Upper lobe of left lung (tissue), 6 donors: ENCODE results near the gene COL3A1. TPM values are rescaled to one million over a fixed set of nuclear protein-coding genes. Genes with fewer than 3 reads are reported as not detected.

ENCODE experiments used
- ATAC-seq, 2 donors: fragments of 200-7000 bp; cut with Tn5 transposase; one replicate each; pipeline ENCODE4 v1.9.1; 2022; ENCODE audit warnings: mild to moderate bottlenecking in 2 of 2, moderate library complexity in 2 of 2; ENCODE audit not compliant: low FRiP score in 2 of 2
- DNase-seq, 2 donors: peaks; one replicate each; pipeline ENCODE4 v3.0.0-alpha.2; 2019 to 2020
- H3K27ac ChIP-seq, 4 donors: fragments of 200-600 bp; sonication (generic); one replicate each; pipeline ENCODE4 v1.5.1; 2016 to 2019
- H3K27me3 ChIP-seq, 4 donors: fragments of 200-600 bp; sonication (generic); one replicate each; pipeline ENCODE4 v1.5.1; 2017 to 2019
- H3K36me3 ChIP-seq, 4 donors: fragments of 200-600 bp; sonication (generic); one replicate each; pipeline ENCODE4 v1.5.1; 2016 to 2019
- H3K4me1 ChIP-seq, 4 donors: fragments of 200-600 bp; sonication (generic); one replicate each; pipeline ENCODE4 v1.5.1; 2018 to 2019
- H3K4me3 ChIP-seq, 4 donors: fragments of 200-600 bp; sonication (generic); one replicate each; pipeline ENCODE4 v1.5.1; 2017 to 2019; ENCODE audit warnings: mild to moderate bottlenecking in 2 of 4, moderate library complexity in 1 of 4
- H3K9me3 ChIP-seq, 4 donors: fragments of 200-600 bp; sonication (generic); one replicate each; pipeline ENCODE4 v1.5.1; 2018 to 2019
- EP300 ChIP-seq, 4 donors: sonication (generic); formaldehyde crosslinking; IDR thresholded peaks; one replicate each; pipeline ENCODE4 v1.5.1; 2017; ENCODE audit warnings: antibody characterized with exemption in 4 of 4, control low read depth in 2 of 4
- POLR2A ChIP-seq, 4 donors: fragments of 450-650 bp; IDR thresholded peaks; one replicate each; pipeline ENCODE4 v1.5.1; 2016 to 2017; ENCODE audit warnings: antibody characterized with exemption in 4 of 4, mild to moderate bottlenecking in 2 of 4
- POLR2AphosphoS5 ChIP-seq, 2 donors: sonication (generic); formaldehyde crosslinking; IDR thresholded peaks; one replicate each; pipeline ENCODE4 v1.5.1; 2017; ENCODE audit warnings: antibody characterized with exemption in 2 of 2
- WGBS, 2 donors: methylation state at CpG; one replicate each; pipeline ENCODE4 v1.1.5; 2017 to 2018; 5-methylcytosine and 5-hydroxymethylcytosine counted together
- total RNA-seq, 6 donors: library from RNA; depleted of rRNA in 4 of 6; stranded (reverse); fragments of >200 nt in 4 of 6; gene quantifications; one replicate each; pipeline versions ENCODE4 v1.1.0 to v1.2.1, GENCODE V29; 2016 to 2021
- TF ChIP-seq, protein P1 (sequence below), 6 experiments: fragments of 450-650 bp in 4 of 6; fragments of 200-600 bp in 2 of 6; sonication (generic) in 2 of 6; IDR thresholded peaks; one replicate each; pipeline ENCODE4 v1.5.1; 2016 to 2019; ENCODE audit warnings: antibody characterized with exemption in 6 of 6
- donor health status: DM: no; HTN: no; CAD: no; lungs with moderate emphysema.
- donor health status: DM: no; HTN: yes; CAD: no; lungs with severe emphysema.

COL3A1 gene
- total RNA-seq, 6 donors from 2014 or later = 41.1 to 508 (median 122) TPM

DNA sequence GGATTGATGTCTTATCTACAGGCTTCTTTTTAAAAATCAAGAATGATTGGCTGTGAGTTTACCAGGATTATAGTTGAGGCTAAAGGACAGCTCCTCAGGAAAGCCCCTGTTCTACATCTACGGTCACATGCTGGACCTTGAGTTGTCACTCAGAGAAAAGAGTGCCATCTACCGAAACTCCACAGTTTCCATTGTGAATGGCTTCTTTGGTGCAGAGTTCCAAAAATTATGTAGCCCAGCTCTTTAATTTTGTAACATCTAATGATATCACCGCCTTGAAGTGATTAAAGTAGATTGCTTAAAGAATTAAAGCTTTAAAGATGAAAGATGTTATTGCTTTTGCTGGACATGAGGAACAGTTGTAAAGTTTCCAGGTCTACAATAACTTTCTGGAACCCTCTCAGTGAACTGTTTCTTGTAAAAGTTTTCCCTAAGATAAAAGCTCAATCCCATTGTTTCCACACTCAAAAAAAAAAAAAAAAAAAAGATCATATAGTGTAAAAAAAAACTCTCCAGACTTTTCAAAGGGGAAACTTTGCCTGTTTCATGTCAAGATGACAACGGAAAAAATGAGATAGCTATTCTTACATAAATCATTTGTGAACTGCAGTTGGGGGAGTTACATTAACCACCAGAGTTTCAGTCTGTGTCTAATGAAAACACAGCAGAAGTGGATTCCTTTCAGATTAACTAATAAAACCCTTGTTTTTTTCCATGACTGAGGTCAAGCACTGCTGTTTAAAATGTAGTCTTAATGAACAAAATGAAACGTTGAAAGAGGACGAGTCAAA is 4.3 kb downstream of the COL3A1 start:
- TF ChIP-seq POLR2A (IDR thresholded peaks at IDR 0.05) (no peak), EP300 (IDR thresholded peaks at IDR 0.05) (no peak), POLR2AphosphoS5 (IDR thresholded peaks at IDR 0.05) (no peak)
- TF ChIP-seq, protein P1, sequence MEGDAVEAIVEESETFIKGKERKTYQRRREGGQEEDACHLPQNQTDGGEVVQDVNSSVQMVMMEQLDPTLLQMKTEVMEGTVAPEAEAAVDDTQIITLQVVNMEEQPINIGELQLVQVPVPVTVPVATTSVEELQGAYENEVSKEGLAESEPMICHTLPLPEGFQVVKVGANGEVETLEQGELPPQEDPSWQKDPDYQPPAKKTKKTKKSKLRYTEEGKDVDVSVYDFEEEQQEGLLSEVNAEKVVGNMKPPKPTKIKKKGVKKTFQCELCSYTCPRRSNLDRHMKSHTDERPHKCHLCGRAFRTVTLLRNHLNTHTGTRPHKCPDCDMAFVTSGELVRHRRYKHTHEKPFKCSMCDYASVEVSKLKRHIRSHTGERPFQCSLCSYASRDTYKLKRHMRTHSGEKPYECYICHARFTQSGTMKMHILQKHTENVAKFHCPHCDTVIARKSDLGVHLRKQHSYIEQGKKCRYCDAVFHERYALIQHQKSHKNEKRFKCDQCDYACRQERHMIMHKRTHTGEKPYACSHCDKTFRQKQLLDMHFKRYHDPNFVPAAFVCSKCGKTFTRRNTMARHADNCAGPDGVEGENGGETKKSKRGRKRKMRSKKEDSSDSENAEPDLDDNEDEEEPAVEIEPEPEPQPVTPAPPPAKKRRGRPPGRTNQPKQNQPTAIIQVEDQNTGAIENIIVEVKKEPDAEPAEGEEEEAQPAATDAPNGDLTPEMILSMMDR (IDR thresholded peaks at IDR 0.05) = no peak
- Histone ChIP-seq H3K4me3 (peak overlapping the region in 2 of 4 donors; percentile 13 to 42), H3K9me3 (no peaks in the 10 kb centered on the region), H3K36me3 (no peaks in the 10 kb centered on the region), H3K4me1 (no peaks in the 10 kb centered on the region), H3K27ac (peak overlapping the region; percentile 2 to 64 (median 40)), H3K27me3 (no peaks in the 10 kb centered on the region)
- ATAC-seq = peak in 1 of 2 donors; percentile 43
- WGBS, 2 donors = 29 to 31% methylated on average over 6 of the region's 6 CpGs
- DNase-seq = no peak

DNA sequence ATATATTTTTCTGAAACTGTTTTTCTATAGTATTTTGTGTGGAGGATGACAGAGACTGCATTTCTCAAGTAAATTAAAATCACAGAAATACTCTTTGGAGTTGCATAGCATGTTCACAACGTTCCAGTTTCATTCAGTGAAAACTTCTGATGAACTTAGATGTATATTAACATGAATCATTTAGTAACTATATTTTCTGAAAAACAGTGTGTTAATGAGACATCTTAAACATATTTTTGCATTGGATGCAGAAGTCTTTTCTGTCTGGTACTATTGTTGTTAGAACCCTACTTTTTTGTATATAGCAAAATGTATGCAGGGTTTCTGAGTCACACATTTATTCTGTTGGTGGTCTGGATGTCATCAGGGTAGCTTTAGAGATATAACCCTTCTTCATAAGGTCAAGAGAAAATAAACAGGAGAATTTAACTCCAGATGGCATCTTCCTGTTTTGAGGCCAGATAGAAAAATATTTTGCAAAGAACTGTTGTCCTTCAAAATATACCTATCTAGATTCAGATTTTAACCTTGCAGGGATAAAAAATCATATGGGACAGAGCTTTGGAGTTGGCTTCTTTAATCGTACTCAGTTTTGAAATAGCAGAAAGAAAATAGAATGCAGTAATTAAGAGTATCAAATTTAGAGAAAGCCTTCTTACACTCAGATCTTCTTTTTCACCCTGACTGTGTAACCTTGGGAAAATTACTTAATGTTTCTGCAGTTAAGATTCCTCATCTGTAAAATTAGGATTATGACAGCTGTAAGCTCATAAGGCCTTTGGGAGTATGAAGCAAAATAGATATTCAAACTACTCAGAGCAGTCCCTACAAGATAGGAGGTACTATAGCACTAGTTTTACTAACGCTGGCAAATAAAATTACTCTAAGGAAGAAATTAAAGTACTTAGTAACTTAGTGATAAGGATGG is 5.3 kb downstream of the COL3A1 start:
- H3K27me3 ChIP-seq = no peaks in the 10 kb centered on the region
- TF ChIP-seq, protein P1 (IDR thresholded peaks at IDR 0.05) = no peak
- no peak for TF ChIP-seq EP300 (IDR thresholded peaks at IDR 0.05)
- TF ChIP-seq POLR2AphosphoS5 (IDR thresholded peaks at IDR 0.05) = no peak
- no peak for TF ChIP-seq POLR2A (IDR thresholded peaks at IDR 0.05)
- no peak for ATAC-seq
- H3K9me3 ChIP-seq = no peaks in the 10 kb centered on the region
- H3K27ac ChIP-seq = peak overlapping the region in 3 of 4 donors; percentile 16 to 46 (median 30)
- H3K36me3 ChIP-seq = no peaks in the 10 kb centered on the region
- peak overlapping the region in 1 of 4 donors; percentile 6 for H3K4me3 ChIP-seq
- no peak for DNase-seq
- no peaks in the 10 kb centered on the region for H3K4me1 ChIP-seq
- WGBS, 2 donors = 46 to 60% methylated on average over 3 of the region's 3 CpGs

DNA sequence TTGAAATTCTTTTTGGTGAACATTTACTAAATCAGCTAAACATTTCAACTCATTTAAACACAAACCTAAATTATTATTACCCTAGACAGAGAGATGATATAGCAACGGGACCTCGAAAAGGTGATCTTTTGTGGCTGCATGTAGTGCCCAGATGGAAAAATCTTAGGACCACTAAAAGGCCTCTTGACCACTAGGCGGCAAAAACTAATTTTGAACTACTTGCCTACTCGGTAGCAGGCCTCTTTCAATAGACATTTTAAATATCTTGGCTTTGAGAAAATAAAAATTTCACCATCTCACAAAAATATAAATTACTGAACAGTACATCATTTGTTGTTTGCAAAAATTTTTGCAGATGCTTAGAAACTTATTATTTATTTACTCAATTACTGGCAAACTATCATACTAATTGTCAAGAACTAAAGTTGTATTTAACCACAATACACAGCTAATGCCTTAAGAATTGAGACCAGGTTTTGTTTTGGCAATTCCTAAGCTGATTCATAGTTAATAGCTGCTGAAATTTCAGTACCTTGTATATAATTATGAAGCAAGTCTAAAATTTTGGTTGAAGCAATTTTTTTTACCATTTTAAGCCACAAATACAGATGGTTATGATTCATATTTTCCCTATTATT is 9.4 kb downstream of the COL3A1 start:
- 80 to 84% methylated on average over 4 of the region's 4 CpGs for WGBS, 2 donors
- ATAC-seq (peak in 1 of 2 donors; percentile 63), DNase-seq (no peak)
- Histone ChIP-seq H3K9me3 (no peaks in the 10 kb centered on the region), H3K27me3 (no peaks in the 10 kb centered on the region), H3K27ac (peak overlapping the region in 2 of 4 donors; percentile 23 to 37), H3K4me1 (no peaks in the 10 kb centered on the region), H3K36me3 (peaks cover 0 to 2% (median 0%) of the 10 kb centered on the region in 4 donors), H3K4me3 (no peak overlapping the region)
- TF ChIP-seq POLR2A (IDR thresholded peaks at IDR 0.05) (no peak), EP300 (IDR thresholded peaks at IDR 0.05) (no peak), POLR2AphosphoS5 (IDR thresholded peaks at IDR 0.05) (no peak)
- TF ChIP-seq, protein P1 (IDR thresholded peaks at IDR 0.05) = peak in 2 of 6 experiments; percentile 7 to 17

DNA sequence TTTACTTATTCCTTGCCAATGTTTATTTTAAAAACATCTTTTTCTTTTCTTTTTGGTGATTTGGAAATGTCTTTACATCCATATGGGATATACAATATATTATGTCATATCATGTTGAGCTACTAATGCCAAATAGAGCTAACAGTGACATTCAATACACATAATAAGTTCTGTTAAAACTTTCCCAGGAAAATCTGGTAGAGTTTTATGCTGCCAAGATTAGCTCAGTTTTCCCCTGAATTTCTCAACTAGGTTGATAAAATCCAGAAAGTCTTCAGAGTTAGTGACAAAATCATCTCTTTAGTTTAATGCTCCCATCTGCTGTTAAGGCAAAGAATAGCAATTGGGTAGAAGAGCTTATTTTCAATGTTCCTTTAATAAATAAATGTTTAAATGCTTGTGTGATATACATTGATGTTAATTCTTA is 9.9 kb downstream of the COL3A1 start:
- no peak overlapping the region for H3K4me3 ChIP-seq
- H3K36me3 ChIP-seq = peaks cover 0 to 5% (median 0%) of the 10 kb centered on the region in 4 donors
- no peaks in the 10 kb centered on the region for H3K4me1 ChIP-seq
- no peak for DNase-seq
- peak overlapping the region in 1 of 4 donors; percentile 2 for H3K27ac ChIP-seq
- ATAC-seq = peak in 1 of 2 donors; percentile 79
- no peaks in the 10 kb centered on the region for H3K9me3 ChIP-seq
- no peaks in the 10 kb centered on the region for H3K27me3 ChIP-seq
- no peak for TF ChIP-seq POLR2A (IDR thresholded peaks at IDR 0.05)
- TF ChIP-seq, protein P1 (IDR thresholded peaks at IDR 0.05) = peak in 1 of 6 experiments; percentile 5
